Measurements from ENCODE around the gene TRAT1.

Gene TRAT1

GRCh38 chr3:108845709-108846293 is 23.2 kb downstream of the TRAT1 start:
- no peaks in the 10 kb centered on the region for H3K9me3 ChIP-seq (ENCODE audit: control insufficient read depth, low read length)
- no peak overlapping the region for H3K27ac ChIP-seq
- TF ChIP-seq, protein P1, sequence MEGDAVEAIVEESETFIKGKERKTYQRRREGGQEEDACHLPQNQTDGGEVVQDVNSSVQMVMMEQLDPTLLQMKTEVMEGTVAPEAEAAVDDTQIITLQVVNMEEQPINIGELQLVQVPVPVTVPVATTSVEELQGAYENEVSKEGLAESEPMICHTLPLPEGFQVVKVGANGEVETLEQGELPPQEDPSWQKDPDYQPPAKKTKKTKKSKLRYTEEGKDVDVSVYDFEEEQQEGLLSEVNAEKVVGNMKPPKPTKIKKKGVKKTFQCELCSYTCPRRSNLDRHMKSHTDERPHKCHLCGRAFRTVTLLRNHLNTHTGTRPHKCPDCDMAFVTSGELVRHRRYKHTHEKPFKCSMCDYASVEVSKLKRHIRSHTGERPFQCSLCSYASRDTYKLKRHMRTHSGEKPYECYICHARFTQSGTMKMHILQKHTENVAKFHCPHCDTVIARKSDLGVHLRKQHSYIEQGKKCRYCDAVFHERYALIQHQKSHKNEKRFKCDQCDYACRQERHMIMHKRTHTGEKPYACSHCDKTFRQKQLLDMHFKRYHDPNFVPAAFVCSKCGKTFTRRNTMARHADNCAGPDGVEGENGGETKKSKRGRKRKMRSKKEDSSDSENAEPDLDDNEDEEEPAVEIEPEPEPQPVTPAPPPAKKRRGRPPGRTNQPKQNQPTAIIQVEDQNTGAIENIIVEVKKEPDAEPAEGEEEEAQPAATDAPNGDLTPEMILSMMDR (IDR thresholded peaks at IDR 0.05): no peak

GRCh38 chr3:108847187-108847586 is 24.6 kb downstream of the TRAT1 start:
- Histone ChIP-seq H2AFZ (no peak overlapping the region), H3K36me3 (ENCODE audit: control insufficient read depth, insufficient read depth, low read length) (no peaks in the 10 kb centered on the region), H3K9ac (no peak overlapping the region), H3K9me3 (ENCODE audit: control insufficient read depth, low read length) (no peaks in the 10 kb centered on the region), H3K27ac (no peak overlapping the region), H3K4me3 (ENCODE audit: low read depth, low read length) (no peak overlapping the region), H3K27me3 (ENCODE audit: control insufficient read depth, insufficient read depth, low read length) (no peaks in the 10 kb centered on the region), H3K4me1 (no peaks in the 10 kb centered on the region), H3K79me2 (no peaks in the 10 kb centered on the region), H3K4me2 (ENCODE audit: low read length) (no peak overlapping the region)
- TF ChIP-seq, protein P1 (IDR thresholded peaks at IDR 0.05): no peak

More at GRCh38 chr3:108845709-108846293, 23.2 kb downstream of the TRAT1 start:
- Histone ChIP-seq H3K36me3 (ENCODE audit: control insufficient read depth, insufficient read depth, low read length) (no peaks in the 10 kb centered on the region), H3K4me3 (ENCODE audit: low read depth, low read length) (no peak overlapping the region), H3K9ac (no peak overlapping the region), H3K79me2 (no peaks in the 10 kb centered on the region), H3K27me3 (ENCODE audit: control insufficient read depth, insufficient read depth, low read length) (no peaks in the 10 kb centered on the region), H2AFZ (no peak overlapping the region), H3K4me1 (no peaks in the 10 kb centered on the region), H3K4me2 (ENCODE audit: low read length) (no peak overlapping the region)

DNA sequence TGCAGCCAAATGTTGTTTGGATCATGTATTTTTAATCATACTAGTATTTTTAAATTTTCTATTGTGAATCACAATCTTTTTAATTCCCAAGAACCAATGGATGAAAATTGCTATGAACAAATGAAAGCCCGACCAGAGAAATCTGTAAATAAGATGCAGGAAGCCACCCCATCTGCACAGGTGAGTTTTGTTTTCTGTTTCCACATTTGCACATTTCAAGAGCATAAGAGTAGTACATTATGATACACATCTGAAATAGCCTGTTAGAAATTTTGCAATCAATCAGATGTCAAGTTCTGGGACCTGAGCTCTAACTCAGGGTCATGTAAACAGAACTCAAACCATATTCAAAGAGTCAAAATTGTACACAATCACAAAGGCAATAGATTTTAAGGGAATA is 26.5 kb downstream of the TRAT1 start:
- Histone ChIP-seq H3K27me3 (ENCODE audit: control insufficient read depth, insufficient read depth, low read length) (no peaks in the 10 kb centered on the region), H3K9me3 (ENCODE audit: control insufficient read depth, low read length) (no peaks in the 10 kb centered on the region), H2AFZ (no peak overlapping the region), H3K27ac (no peak overlapping the region), H3K36me3 (ENCODE audit: control insufficient read depth, insufficient read depth, low read length) (no peaks in the 10 kb centered on the region), H3K4me2 (ENCODE audit: low read length) (no peak overlapping the region), H3K4me1 (no peaks in the 10 kb centered on the region), H3K4me3 (ENCODE audit: low read depth, low read length) (no peak overlapping the region), H3K79me2 (no peaks in the 10 kb centered on the region), H3K9ac (no peak overlapping the region)
- TF ChIP-seq, protein P1 (IDR thresholded peaks at IDR 0.05): no peak

DNA sequence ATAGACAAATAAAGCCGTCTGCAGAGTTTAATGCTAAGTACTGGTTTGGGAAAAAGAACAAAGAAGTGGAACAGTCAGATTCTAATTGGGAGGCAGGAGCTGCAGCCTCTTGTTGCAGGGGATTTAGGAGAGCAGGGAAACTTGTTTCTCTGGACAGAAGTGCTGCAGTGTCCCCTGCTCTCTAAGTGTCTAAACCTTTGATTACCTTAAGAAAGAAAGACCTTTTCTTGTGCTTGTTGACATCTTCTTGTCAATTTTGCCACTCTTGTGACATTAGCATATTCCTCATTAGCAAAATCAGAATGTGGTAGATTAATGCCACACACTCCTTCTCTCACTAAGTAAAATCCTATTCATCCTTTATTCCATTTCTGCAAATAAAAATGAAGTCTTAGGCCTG is 38.8 kb downstream of the TRAT1 start:
- TF ChIP-seq, protein P1 (IDR thresholded peaks at IDR 0.05): no peak
- Histone ChIP-seq H3K79me2 (no peaks in the 10 kb centered on the region), H3K9me3 (ENCODE audit: control insufficient read depth, low read length) (no peaks in the 10 kb centered on the region), H2AFZ (no peak overlapping the region), H3K27me3 (ENCODE audit: control insufficient read depth, insufficient read depth, low read length) (no peaks in the 10 kb centered on the region), H3K36me3 (ENCODE audit: control insufficient read depth, insufficient read depth, low read length) (no peaks in the 10 kb centered on the region), H3K4me1 (no peaks in the 10 kb centered on the region), H3K4me2 (ENCODE audit: low read length) (no peak overlapping the region), H3K4me3 (ENCODE audit: low read depth, low read length) (no peak overlapping the region), H3K9ac (no peak overlapping the region), H3K27ac (no peak overlapping the region)
